HEK293T (cell line): Measurements from ENCODE around the gene RNF138.

ENCODE experiments used
- CTCF ChIA-PET: fragments of 350-600 bp; formaldehyde crosslinking; extraction: SDS; loops from one replicate; lab custom pipeline; 2021; ENCODE audit warnings: antibody characterized with exemption, inconsistent platforms; lab: Yijun Ruan, JAX
- POLR2A ChIA-PET: fragments of 350-600 bp; formaldehyde crosslinking; extraction: SDS; loops from one replicate; lab custom pipeline; 2020; ENCODE audit warnings: antibody characterized with exemption, inconsistent platforms; lab: Yijun Ruan, JAX
- DNase-seq: peaks from one replicate; pipeline ENCODE4 v3.0.0; 2012; ENCODE audit warnings: mixed read lengths; ENCODE audit errors: extremely low spot score
- ARNT ChIP-seq: fragments of 450-650 bp; IDR thresholded peaks from 2 replicates; pipeline ENCODE4 v1.6.1; 2017; ENCODE audit warnings: mild to moderate bottlenecking
- BHLHE40 ChIP-seq: fragments of 450-650 bp; IDR thresholded peaks from 2 replicates; pipeline ENCODE4 v1.6.1; 2016; ENCODE audit warnings: mild to moderate bottlenecking, moderate library complexity, borderline replicate concordance
- CTBP1 ChIP-seq: fragments of 450-650 bp; IDR thresholded peaks from 2 replicates; pipeline ENCODE4 v1.6.1; 2016; ENCODE audit warnings: borderline replicate concordance
- ELF4 ChIP-seq: fragments of 450-650 bp; IDR thresholded peaks from 2 replicates; pipeline ENCODE4 v1.6.1; 2017; ENCODE audit warnings: antibody characterized with exemption
- FOXA1 ChIP-seq: fragments of 450-650 bp; IDR thresholded peaks from 2 replicates; pipeline ENCODE4 v1.6.1; 2016; ENCODE audit warnings: mild to moderate bottlenecking
- FOXK2 ChIP-seq: fragments of 450-650 bp; IDR thresholded peaks from 2 replicates; pipeline ENCODE4 v1.6.1; 2016; ENCODE audit warnings: mild to moderate bottlenecking
- FOXM1 ChIP-seq: fragments of 450-650 bp; IDR thresholded peaks from 2 replicates; pipeline ENCODE4 v1.6.1; 2017; ENCODE audit warnings: mild to moderate bottlenecking, borderline replicate concordance
- HDGF ChIP-seq: fragments of 450-650 bp; IDR thresholded peaks from 2 replicates; pipeline ENCODE4 v1.6.1; 2017; ENCODE audit warnings: antibody characterized with exemption, borderline replicate concordance
- L3MBTL2 ChIP-seq: fragments of 450-650 bp; conservative IDR thresholded peaks from 2 replicates; pipeline ENCODE4 v1.6.1; 2016; ENCODE audit warnings: mild to moderate bottlenecking
- LEF1 ChIP-seq: fragments of 450-650 bp; IDR thresholded peaks from 2 replicates; pipeline ENCODE4 v1.6.1; 2017; ENCODE audit warnings: mild to moderate bottlenecking, borderline replicate concordance
- NFRKB ChIP-seq: fragments of 450-650 bp; IDR thresholded peaks from 2 replicates; pipeline ENCODE4 v1.6.1; 2016; ENCODE audit warnings: mild to moderate bottlenecking, moderate library complexity
- SP1 ChIP-seq: fragments of 450-650 bp; IDR thresholded peaks from 2 replicates; pipeline ENCODE4 v1.6.1; 2017
- SUZ12 ChIP-seq: fragments of 450-650 bp; IDR thresholded peaks from 2 replicates; pipeline ENCODE4 v1.6.1; 2016; ENCODE audit warnings: mild to moderate bottlenecking
- TARDBP ChIP-seq: fragments of 450-650 bp; IDR thresholded peaks from 2 replicates; pipeline ENCODE4 v1.6.1; 2016
- ZNF384 ChIP-seq: fragments of 450-650 bp; IDR thresholded peaks from 2 replicates; pipeline ENCODE4 v1.6.1; 2016
- TF ChIP-seq, protein P1 (sequence below): fragments of 450-650 bp; IDR thresholded peaks from 2 replicates; pipeline ENCODE4 v1.6.1; 2016

Gene RNF138

DNA sequence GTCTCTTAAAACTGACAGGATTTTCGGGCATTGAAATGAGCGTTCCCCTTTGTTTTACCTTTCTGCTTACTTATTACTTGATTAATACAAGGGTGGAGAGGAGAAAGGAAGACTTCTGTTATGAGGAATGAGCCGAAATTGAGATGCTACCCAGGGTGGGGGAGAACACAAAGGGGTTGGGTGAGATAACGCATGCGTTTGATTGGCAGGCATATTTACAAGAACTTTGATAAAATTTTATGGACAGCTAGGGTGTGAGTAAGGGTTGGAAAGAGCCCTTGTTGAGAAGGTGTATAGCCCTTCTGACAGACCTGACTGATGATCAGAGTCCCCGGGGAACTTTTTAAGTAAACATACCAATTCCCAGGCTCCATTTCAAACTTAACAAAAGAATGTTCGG is 1.8 kb downstream of the RNF138 start:
- CTCF ChIA-PET, result no interaction called here
- TF ChIP-seq BHLHE40 (no peak), CTBP1 (peak; percentile 39; the same call in 1 of the 2 replicates)
- TF ChIP-seq, protein P1, sequence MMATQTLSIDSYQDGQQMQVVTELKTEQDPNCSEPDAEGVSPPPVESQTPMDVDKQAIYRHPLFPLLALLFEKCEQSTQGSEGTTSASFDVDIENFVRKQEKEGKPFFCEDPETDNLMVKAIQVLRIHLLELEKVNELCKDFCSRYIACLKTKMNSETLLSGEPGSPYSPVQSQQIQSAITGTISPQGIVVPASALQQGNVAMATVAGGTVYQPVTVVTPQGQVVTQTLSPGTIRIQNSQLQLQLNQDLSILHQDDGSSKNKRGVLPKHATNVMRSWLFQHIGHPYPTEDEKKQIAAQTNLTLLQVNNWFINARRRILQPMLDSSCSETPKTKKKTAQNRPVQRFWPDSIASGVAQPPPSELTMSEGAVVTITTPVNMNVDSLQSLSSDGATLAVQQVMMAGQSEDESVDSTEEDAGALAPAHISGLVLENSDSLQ, result peak; percentile 98
- peak; percentile 53 for DNase-seq
- POLR2A ChIA-PET, result interaction anchor here (0.9 to 6.5 kb wide), 5 partner anchors 12 to 376 kb away, joined by 3 to 82 read pairs (median 4); partner anchors contain the start of genes RNF125 and TRAPPC8

DNA sequence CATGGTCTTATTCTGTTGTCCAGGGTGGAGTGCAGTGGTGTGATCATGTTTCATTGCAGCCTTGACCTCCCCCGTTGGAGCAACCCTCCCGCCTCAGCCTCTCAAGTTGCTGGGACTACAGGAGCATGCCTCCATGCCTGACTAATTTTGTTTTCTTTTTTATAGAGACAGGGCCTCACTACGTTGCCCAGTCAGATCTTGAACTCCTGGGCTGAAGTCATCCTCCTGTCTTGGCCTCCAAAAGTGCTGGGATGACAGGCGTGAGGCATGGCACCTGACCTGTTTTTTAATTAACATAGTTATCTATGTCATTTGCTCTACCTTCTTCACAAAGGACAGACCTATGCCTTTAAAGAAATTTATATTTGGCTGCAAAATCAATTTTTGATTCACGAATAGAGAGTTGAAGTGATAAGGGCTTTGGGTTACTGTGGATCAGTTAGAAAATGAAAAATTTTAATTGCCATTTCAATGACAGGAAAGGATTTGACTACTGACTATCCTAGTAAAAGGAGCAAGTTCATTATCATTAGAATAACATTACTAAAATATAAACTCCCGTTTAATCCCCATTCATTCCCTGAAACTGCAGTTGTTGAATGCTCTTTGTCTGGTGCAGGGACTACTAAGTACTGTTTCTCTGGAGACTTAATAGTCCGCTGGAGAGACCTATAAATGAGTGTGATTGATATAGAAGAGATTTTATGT is 3.7 kb downstream of the RNF138 start:
- CTCF ChIA-PET, result no interaction called here
- TF ChIP-seq FOXK2, result no peak
- no peak for TF ChIP-seq FOXA1
- no peak for TF ChIP-seq SP1
- TF ChIP-seq TARDBP, result no peak
- no peak for TF ChIP-seq ARNT
- TF ChIP-seq SUZ12, result no peak
- TF ChIP-seq, protein P1, result no peak
- no peak for TF ChIP-seq ELF4
- TF ChIP-seq CTBP1, result no peak
- TF ChIP-seq BHLHE40, result no peak
- POLR2A ChIA-PET, result interaction anchor here (1.2 to 1.5 kb wide), 3 partner anchors 10 to 153 kb away, joined by 3 to 6 read pairs (median 5); partner anchors contain the start of genes RNF125 and TRAPPC8
- DNase-seq, result no peak

DNA sequence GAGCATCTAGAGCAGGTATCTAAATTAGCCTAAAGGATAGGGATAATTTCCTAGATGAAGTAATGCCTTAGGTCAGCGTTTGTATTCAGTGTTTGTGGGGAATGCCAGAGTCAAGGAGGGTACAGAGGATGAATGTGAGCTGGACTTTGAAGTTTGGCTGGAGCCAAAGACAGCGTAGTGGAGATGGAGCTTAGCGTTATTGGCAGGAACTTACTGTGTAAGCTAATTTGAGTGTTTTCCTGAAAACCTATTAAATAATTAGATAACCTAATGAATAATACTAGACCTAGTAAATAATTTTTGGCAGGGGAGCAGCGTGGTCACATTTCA is 4.2 kb downstream of the RNF138 start:
- CTCF ChIA-PET, result no interaction called here
- DNase-seq, result no peak
- TF ChIP-seq LEF1 (no peak), L3MBTL2 (no peak), CTBP1 (no peak), NFRKB (no peak), FOXK2 (no peak), BHLHE40 (no peak), ELF4 (no peak), ZNF384 (no peak), SP1 (no peak), HDGF (no peak), ARNT (no peak), SUZ12 (no peak), TARDBP (no peak), FOXM1 (no peak), FOXA1 (no peak)
- TF ChIP-seq, protein P1, result no peak
- POLR2A ChIA-PET, result interaction anchor here (1.2 to 1.5 kb wide), 4 partner anchors 9 to 153 kb away, joined by 3 to 6 read pairs (median 4); partner anchors contain the start of genes RNF125 and TRAPPC8

GRCh38 chr18:32096946-32097345 is 5.3 kb downstream of the RNF138 start:
- DNase-seq, result no peak
- TF ChIP-seq, protein P1, result no peak
- TF ChIP-seq SUZ12 (no peak), L3MBTL2 (no peak), CTBP1 (no peak), LEF1 (no peak), ZNF384 (no peak), NFRKB (no peak), FOXK2 (no peak), BHLHE40 (no peak), ELF4 (no peak), SP1 (no peak), FOXA1 (no peak)
- ChIA-PET POLR2A (interaction anchor here (1.3 to 1.5 kb wide), 3 partner anchors 8 to 154 kb away, joined by 3 to 5 read pairs (median 4); partner anchors contain the start of gene TRAPPC8), CTCF (no interaction called here)

GRCh38 chr18:32104516-32104915 is 12.8 kb downstream of the RNF138 start:
- POLR2A ChIA-PET, result interaction anchor here (0.9 to 1.8 kb wide), 2 partner anchors 8 to 12 kb away, joined by 3 to 7 read pairs; partner anchors contain the start of gene RNF138
- TF ChIP-seq ARNT (no peak), SUZ12 (no peak), ZNF384 (no peak), CTBP1 (no peak), HDGF (no peak), FOXK2 (no peak)
- TF ChIP-seq, protein P1, result no peak
- CTCF ChIA-PET, result interaction anchor here (0.7 kb wide), 1 partner anchor 28 kb away, joined by 4 read pairs; no protein-coding TSS in a partner anchor
- DNase-seq, result no peak
